Hypothalamus (tissue), 51 donors: ENCODE measurements around the gene LRRC23.
"Not testable (repeated sequence)": the region's sequence is repeated elsewhere in the genome, so short reads cannot be mapped to it uniquely, and the experiment has no call there.

Experiments used
- DNase-seq, 51 donors: peaks; one replicate each; lab custom pipeline; 2025; lab: John Stamatoyannopoulos, UW

The LRRC23 gene

GRCh38 chr12:6899837-6900519 is 4.6 kb upstream of the LRRC23 start:
- DNase-seq = peak in 34 of 51 donors; percentile 14 to 76 (median 40)

- no peak for DNase-seq
Measured at GRCh38 chr12:6902448-6902847, 2.2 kb upstream of the LRRC23 start.

- no peak for DNase-seq
Measured at GRCh38 chr12:6903722-6904121, 900 bp upstream of the LRRC23 start.

- no peak for DNase-seq
Measured at GRCh38 chr12:6905414-6906040, 905 bp downstream of the LRRC23 start.

GRCh38 chr12:6908141-6908540 is 3.5 kb downstream of the LRRC23 start:
- DNase-seq = not testable (repeated sequence)

- no peak for DNase-seq
Measured at GRCh38 chr12:6909421-6910145, 5.0 kb downstream of the LRRC23 start.

GRCh38 chr12:6912164-6912935 is 7.7 kb downstream of the LRRC23 start:
- no peak for DNase-seq

GRCh38 chr12:6914246-6914946 is 9.8 kb downstream of the LRRC23 start, which contains the start of gene ENO2:
Gene ENO2, plus strand, starts transcription at chr12:6914580. Its CDS starts 1,253 bp downstream, at chr12:6915833.
- peak in 48 of 51 donors; percentile 33 to 92 (median 74) for DNase-seq

- peak in 7 of 51 donors; percentile 10 to 45 (median 20) for DNase-seq
Measured at GRCh38 chr12:6914947-6915788, 10.5 kb downstream of the LRRC23 start.

GRCh38 chr12:6915789-6916285 is 11.2 kb downstream of the LRRC23 start:
- no peak for DNase-seq

- no peak for DNase-seq
Measured at GRCh38 chr12:6916426-6917200, 12.0 kb downstream of the LRRC23 start.

GRCh38 chr12:6917491-6918231 is 13.0 kb downstream of the LRRC23 start:
- DNase-seq = no peak

GRCh38 chr12:6919588-6919987 is 15.0 kb downstream of the LRRC23 start:
- DNase-seq = no peak

GRCh38 chr12:6921539-6921938 is 16.9 kb downstream of the LRRC23 start:
- no peak for DNase-seq

GRCh38 chr12:6921996-6922946 is 17.6 kb downstream of the LRRC23 start:
- DNase-seq = no peak

- DNase-seq = no peak
Measured at GRCh38 chr12:6923003-6923732, 18.5 kb downstream of the LRRC23 start.
